GM21360 (cell line): Measurements from ENCODE around the gene IGF2R.

Experiments used
- ATAC-seq: cut with Tn5 transposase; IDR thresholded peaks from one replicate; pipeline ENCODE4 v1.9.1; 2021; ENCODE audit warnings: mild to moderate bottlenecking, moderate library complexity; ENCODE audit not compliant: unreplicated experiment

IGF2R gene

GRCh38 chr6:160015778-160016684 is 47.1 kb downstream of the IGF2R start:
- no peak for ATAC-seq

- no peak for ATAC-seq
Measured at GRCh38 chr6:160022101-160022500, 53.2 kb downstream of the IGF2R start.

- no peak for ATAC-seq
Measured at GRCh38 chr6:160022793-160023192, 53.9 kb downstream of the IGF2R start.

- no peak for ATAC-seq
Measured at GRCh38 chr6:160024152-160024551, 55.3 kb downstream of the IGF2R start.

GRCh38 chr6:160027076-160027475 is 58.2 kb downstream of the IGF2R start:
- ATAC-seq, result no peak

- no peak for ATAC-seq
Measured at GRCh38 chr6:160027931-160028330, 59.0 kb downstream of the IGF2R start.

GRCh38 chr6:160028487-160029275 is 59.8 kb downstream of the IGF2R start:
- ATAC-seq, result no peak

- no peak for ATAC-seq
Measured at GRCh38 chr6:160029525-160029924, 60.6 kb downstream of the IGF2R start.

GRCh38 chr6:160030103-160030502 is 61.2 kb downstream of the IGF2R start:
- no peak for ATAC-seq

- ATAC-seq, result no peak
Measured at GRCh38 chr6:160031442-160031841, 62.6 kb downstream of the IGF2R start.

GRCh38 chr6:160031871-160032270 is 63.0 kb downstream of the IGF2R start:
- no peak for ATAC-seq

GRCh38 chr6:160032538-160032937 is 63.7 kb downstream of the IGF2R start:
- no peak for ATAC-seq

- no peak for ATAC-seq
Measured at GRCh38 chr6:160034036-160034930, 65.4 kb downstream of the IGF2R start.

GRCh38 chr6:160035241-160035640 is 66.4 kb downstream of the IGF2R start:
- no peak for ATAC-seq

GRCh38 chr6:160035693-160036330 is 66.9 kb downstream of the IGF2R start:
- no peak for ATAC-seq

GRCh38 chr6:160036331-160036695 is 67.4 kb downstream of the IGF2R start:
- no peak for ATAC-seq

- no peak for ATAC-seq
Measured at GRCh38 chr6:160036790-160037206, 67.9 kb downstream of the IGF2R start.

GRCh38 chr6:160038479-160038878 is 69.6 kb downstream of the IGF2R start:
- no peak for ATAC-seq

- no peak for ATAC-seq
Measured at GRCh38 chr6:160039441-160039840, 70.6 kb downstream of the IGF2R start.

GRCh38 chr6:160040055-160040454 is 71.2 kb downstream of the IGF2R start:
- ATAC-seq, result no peak
